Measurements from ENCODE around the gene CTTN. TPM values are rescaled to one million over a fixed set of nuclear protein-coding genes. Genes with fewer than 3 reads are reported as not detected.

The CTTN gene
- 26.9 and 34.6 TPM in 2 replicates for polyA plus RNA-seq

DNA sequence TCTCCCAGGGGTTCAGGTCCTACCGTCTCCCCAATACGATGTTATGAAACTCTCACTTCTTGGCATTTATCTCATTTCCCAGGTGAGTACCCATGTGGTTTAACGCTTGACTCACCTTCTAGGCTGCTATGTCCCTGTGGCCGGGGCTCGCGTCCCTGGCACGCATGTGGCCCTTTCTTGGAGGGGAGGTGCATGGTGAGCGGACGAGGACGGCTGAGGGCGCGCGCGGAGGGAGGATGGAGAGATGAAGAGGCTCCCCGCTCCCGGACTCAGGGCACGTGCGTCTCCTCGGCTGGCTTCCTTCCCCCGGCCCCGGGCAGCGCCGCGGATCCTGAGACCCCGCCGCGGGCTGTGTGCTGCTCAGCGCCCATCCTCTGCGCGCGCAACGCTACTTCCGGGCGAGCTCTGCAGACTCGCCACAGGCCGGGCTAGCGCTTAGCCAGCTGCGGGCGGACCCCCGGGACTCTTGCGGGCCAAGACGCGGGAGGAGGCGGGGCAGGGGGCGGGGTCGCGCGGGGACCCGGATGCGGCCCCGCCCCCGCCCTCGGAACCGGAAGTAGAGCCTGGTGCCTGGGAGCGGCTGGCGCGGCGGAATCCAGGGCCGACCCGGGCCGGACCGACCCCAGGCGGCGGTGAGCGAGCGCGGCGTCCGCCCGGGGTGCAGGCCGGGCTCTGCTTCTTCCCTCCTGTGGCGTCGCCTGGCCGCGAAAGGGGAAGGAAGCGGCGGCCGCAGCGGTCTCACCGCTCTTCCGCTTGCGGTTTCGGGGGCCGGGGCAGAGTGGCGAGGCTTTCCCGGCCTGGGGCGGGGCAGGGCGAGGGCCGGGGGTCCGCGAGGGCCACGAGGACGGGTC, at the start of gene CTTN:
TSS of gene CTTN (plus strand) at position 547 of the 851 bp plus-strand sequence. CDS start 8,769 bp downstream, outside the sequence.

Other genes with a start within 250 kb of the CTTN start
- gene FADD, start 195.2 kb upstream of the CTTN start, polyA plus RNA-seq: not detected in 2 replicates
- gene PPFIA1, start 127.8 kb upstream of the CTTN start, polyA plus RNA-seq: 20.7 and 25.4 TPM in 2 replicates